Epithelial cell of proximal tubule (primary cell): ENCODE results near the gene ADGRA1. TPM values are rescaled to one million over a fixed set of nuclear protein-coding genes. Genes with fewer than 3 reads are reported as not detected.

Experiments used
- DNase-seq: peaks from one replicate; pipeline ENCODE4 v3.0.0-alpha.2; 2011; ENCODE audit warnings: low read depth
- H3K4me3 ChIP-seq: 2 replicates; pipeline ENCODE4 v1.5.1; 2011; ENCODE audit warnings: low read depth, mild to moderate bottlenecking, low read length
- total RNA-seq: library from RNA; depleted of rRNA; stranded (reverse); fragments of >200 nt; gene quantifications from 2 replicates; pipeline ENCODE4 v1.2.3, GENCODE V29; 2015
- TF ChIP-seq, protein P1 (sequence below): conservative IDR thresholded peaks from 2 replicates; pipeline ENCODE4 v1.5.1; 2012; ENCODE audit warnings: low read depth, mild to moderate bottlenecking, low read length

Gene ADGRA1
- total RNA-seq, 1 donor from 2014 or later = not detected

DNA sequence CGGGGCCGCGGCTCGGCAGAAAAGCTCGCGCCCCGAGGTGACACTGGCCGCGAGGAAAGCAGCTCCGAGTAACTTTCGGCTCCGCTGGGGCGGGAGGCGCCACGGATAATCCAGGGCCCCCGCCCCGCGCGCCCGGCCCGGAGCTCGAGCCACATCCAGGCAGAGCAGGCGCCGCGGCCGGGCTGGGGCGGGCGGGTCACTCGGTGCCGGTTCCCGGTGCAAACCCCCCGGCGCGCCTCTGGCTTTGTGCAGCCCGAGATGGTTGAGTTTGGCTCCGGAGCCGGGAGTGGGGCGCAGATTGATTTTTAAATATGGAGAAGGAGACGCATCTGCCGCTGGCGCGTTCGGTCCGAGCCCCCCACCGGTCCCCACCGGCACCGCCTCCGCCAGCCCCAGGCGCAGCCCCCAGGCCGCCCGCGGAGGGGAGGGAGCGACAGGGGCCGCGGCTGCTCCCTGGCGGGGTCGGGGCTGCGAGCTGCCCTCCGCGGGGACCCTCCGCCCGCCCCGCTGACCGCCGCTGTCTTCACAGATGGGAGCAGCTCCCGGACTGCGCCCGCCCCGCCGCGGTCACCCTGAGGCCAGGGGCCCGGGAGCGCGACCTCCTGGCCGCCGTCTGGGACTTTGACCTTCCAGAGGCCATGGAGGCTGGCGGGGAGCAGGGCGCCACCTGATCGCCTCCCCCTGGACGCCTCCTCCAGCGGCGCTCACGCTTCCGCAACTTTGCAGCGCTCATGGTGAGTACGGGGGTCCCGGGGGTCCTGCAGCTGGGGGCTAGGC is 643 bp downstream of the ADGRA1 start:
- no peak overlapping the region for H3K4me3 ChIP-seq
- no peak for DNase-seq
- TF ChIP-seq, protein P1, sequence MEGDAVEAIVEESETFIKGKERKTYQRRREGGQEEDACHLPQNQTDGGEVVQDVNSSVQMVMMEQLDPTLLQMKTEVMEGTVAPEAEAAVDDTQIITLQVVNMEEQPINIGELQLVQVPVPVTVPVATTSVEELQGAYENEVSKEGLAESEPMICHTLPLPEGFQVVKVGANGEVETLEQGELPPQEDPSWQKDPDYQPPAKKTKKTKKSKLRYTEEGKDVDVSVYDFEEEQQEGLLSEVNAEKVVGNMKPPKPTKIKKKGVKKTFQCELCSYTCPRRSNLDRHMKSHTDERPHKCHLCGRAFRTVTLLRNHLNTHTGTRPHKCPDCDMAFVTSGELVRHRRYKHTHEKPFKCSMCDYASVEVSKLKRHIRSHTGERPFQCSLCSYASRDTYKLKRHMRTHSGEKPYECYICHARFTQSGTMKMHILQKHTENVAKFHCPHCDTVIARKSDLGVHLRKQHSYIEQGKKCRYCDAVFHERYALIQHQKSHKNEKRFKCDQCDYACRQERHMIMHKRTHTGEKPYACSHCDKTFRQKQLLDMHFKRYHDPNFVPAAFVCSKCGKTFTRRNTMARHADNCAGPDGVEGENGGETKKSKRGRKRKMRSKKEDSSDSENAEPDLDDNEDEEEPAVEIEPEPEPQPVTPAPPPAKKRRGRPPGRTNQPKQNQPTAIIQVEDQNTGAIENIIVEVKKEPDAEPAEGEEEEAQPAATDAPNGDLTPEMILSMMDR = no peak

DNA sequence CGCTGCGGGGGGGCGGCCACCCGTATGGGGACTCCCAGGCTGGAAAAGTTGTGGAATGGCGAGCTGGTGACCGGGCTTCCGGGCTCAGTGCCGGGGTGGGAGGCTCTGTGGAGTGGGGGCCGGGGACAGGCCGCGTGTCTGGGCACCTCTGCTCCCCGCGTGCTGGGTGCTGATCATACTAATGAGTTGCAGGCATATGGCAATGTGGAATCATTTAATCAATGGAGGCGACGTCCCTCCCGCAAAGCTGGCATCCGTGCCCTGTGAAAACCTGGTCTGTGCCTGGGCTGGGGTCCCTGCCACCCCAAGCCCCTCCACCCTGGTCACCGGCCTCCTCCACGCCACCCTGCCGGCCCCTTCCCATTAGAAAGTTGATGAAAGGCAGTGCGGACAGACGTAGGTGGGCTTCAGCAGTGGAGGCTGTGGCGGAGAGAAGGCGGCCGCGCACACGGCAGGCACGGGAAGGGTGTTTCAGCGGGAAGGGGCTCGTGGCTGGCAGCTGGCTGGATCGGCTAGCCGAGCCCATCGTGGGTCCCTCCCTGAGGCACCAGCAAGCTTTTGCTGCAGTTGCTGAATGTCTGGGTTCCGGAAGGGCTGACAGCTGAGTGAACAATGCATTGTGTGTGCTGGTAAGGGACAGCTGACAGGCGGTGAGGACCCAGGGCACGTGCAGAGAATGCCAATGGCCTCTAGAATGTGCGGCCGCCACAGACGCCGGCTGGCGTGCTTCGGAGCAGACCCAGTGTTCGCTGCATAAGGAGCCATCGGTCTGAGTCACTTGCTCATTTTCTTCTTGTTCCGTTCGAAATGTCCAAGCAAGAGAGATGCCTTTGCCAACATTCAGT is 1.5 kb downstream of the ADGRA1 start:
- DNase-seq = no peak
- TF ChIP-seq, protein P1 = no peak
- no peak overlapping the region for H3K4me3 ChIP-seq

DNA sequence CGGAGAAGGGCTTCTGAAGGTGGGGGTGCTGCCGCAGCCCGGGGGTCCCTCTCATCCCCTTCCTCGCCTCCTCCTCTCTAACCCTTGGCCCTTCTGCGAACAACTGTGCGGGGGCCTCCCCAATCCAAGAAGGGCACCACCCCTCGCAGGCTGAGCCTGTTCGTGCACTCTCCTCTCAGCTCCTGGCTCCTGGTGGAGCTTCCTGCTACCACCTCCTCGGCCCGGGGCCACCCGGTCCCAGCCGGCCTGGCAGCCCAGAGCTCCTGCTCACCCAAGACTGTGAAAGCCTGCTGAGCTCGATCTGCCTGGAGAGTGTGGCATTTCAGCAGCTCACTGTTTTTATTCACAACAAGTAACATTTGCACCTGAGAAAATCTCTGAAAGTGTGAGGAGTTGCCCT is 2.4 kb downstream of the ADGRA1 start:
- DNase-seq = no peak
- TF ChIP-seq, protein P1 = no peak
- no peak overlapping the region for H3K4me3 ChIP-seq

DNA sequence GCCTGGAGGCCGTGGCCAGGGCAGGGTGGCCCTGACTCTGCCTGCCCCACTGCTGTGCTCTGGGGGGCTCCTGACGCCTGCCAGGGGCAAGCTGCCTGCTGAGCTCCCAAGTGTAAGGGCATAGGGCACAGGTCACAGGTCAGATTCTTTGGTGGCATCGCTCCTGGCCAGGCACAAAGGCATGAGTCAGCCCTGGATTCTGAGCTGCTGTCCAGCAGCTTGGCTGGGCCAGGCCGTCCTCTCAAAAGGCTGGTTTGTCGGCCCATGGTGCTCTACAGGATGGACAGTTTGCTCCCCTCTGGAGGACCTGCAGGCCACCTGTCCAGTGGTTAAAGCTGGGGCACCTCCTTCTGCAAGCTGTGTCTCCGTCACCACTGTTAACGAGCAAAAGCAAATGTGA is 2.9 kb downstream of the ADGRA1 start:
- TF ChIP-seq, protein P1 = no peak
- no peak for DNase-seq
- H3K4me3 ChIP-seq = no peak overlapping the region

DNA sequence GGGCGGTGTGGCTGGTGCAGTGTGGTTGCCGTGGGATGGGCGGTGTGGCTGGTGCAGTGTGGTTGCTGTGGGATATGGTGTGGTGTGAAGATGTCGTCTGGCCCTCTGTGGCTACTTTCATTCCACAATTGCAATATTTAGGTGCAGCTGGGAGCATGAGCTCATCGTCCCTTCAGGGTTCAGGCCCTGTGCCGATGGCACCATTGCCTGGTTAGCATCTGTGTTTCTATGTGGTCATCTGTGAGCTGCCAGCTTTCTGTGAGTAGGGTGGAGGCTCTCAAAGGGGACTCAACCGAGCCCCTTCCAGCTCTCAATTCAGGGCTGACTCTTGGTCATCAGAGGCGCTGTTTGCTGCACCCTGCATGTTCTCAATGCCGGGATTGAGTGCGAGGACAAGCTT is 3.6 kb downstream of the ADGRA1 start:
- TF ChIP-seq, protein P1 = no peak
- DNase-seq = no peak
- no peak overlapping the region for H3K4me3 ChIP-seq

DNA sequence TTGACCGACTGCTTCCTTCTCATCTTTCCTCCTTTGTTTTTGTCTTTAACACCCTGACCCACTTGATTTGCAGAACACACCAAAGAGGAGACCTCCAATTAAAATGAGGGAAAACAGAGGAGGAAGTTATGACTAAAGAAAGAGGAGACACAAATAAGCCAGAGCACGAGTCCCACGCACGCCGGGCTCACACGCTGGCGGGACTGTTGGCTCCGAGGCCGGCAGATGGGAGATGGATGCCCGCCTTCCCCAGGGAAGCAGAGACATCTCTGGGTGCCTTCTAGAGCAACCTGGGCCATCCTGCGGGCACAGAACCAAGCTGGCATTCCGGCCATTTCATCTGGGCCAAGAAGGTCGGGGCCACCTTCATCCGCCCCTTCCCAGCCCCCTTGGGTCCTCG is 5.6 kb downstream of the ADGRA1 start:
- DNase-seq = no peak
- TF ChIP-seq, protein P1 = no peak
- no peak overlapping the region for H3K4me3 ChIP-seq
